Large intestine (tissue), 12 donors: Measurements from ENCODE around the gene PRSS1. TPM values are rescaled to one million over a fixed set of nuclear protein-coding genes. Genes with fewer than 3 reads are reported as not detected.
"Not testable (repeated sequence)": the region's sequence is repeated elsewhere in the genome, so short reads cannot be mapped to it uniquely, and the experiment has no call there.

Source experiments
- DNase-seq, 2 donors: peaks; one replicate each; pipeline versions ENCODE4 v3.0.0 to v3.0.0-alpha.2; 2013
- H3K27ac ChIP-seq: one replicate; pipeline ENCODE4 v1.5.1; 2013; ENCODE audit warnings: low read length
- H3K27me3 ChIP-seq: 2 replicates; pipeline ENCODE4 v1.6.1; 2013; ENCODE audit warnings: low read length; ENCODE audit not compliant: control insufficient read depth, insufficient read depth
- H3K36me3 ChIP-seq: 2 replicates; pipeline ENCODE4 v1.6.1; 2013; ENCODE audit warnings: low read length; ENCODE audit not compliant: control insufficient read depth, insufficient read depth
- H3K4me1 ChIP-seq: one replicate; pipeline ENCODE4 v1.6.1; 2013; ENCODE audit warnings: low read length; ENCODE audit not compliant: control insufficient read depth, insufficient read depth
- H3K4me3 ChIP-seq: one replicate; pipeline ENCODE4 v1.5.1; 2013; ENCODE audit warnings: low read length
- H3K9me3 ChIP-seq: one replicate; pipeline ENCODE4 v1.6.1; 2013; ENCODE audit warnings: mild to moderate bottlenecking, low read depth, low read length, moderate library complexity; ENCODE audit not compliant: control insufficient read depth
- WGBS: methylation state at CpG from one replicate; pipeline ENCODE4 v1.1.5; 2013; ENCODE audit warnings: low lambda C conversion rate; ENCODE audit not compliant: insufficient coverage; 5-methylcytosine and 5-hydroxymethylcytosine counted together
- long read RNA-seq, 11 donors: transcript quantifications; one replicate each; lab custom pipeline, GENCODE V29; 2026
- polyA plus RNA-seq: library from polyadenylated mRNA; unstranded; fragments of 120-200 nt; gene quantifications from one replicate; pipeline ENCODE4 v1.2.1, GENCODE V29; 2013

Gene PRSS1
- polyA plus RNA-seq, result 0.15 TPM
- long read RNA-seq, donor 1, result 0 reads
- long read RNA-seq, donor 2, result 0 reads
- long read RNA-seq, donor 3, result 0 reads
- long read RNA-seq, donor 4, result 0 reads
- long read RNA-seq, donor 5, result 0 reads
- long read RNA-seq, donor 6, result 0 reads
- long read RNA-seq, donor 7, result 0 reads
- long read RNA-seq, donor 8, result 0 reads
- long read RNA-seq, donor 9, result 0 reads
- long read RNA-seq, donor 10, result 0 reads
- long read RNA-seq, donor 11, result 0 reads

DNA sequence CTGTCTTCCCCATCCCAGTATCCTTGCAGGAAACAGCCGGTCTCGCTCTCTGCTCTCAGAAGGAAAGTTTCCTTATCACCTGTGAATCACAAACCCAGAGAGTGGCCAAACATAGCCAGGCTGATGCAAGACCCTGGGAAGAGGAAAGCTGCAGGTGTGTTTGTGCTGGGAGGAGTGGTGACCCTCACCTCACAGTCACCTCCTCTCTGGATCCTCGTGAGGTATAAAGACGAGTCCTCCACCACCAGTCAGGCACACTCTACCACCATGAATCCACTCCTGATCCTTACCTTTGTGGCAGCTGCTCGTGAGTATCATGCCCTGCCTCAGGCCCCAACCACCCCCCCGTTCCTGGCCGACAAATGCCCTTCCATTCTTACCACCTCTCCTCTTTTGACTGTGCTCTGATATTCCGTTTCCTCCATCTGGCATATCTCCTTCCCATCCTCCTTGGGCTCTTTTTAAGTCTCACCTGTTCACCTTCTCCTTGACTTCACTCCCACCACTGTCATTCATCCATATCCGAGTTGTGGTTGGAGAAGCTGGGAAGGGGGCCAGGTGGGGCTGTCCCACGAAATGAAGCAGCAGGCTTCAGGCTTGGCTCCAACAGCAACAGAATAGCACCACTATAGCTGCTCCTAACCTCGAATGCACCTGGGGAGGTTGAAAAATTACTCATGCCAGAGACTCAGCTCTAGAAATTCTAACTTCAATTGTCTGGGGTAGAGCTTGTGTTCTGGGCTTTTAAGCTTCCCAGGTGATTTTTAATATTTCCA, at the start of gene PRSS1:
TSS of gene PRSS1 (plus strand) at position 255 of the 776 bp plus-strand sequence. CDS start at position 268, 13 bp downstream.
- WGBS, result 76% methylated on average over 4 of the region's 11 CpGs
- Histone ChIP-seq H3K27ac (no peak within 1 kb of the TSS), H3K27me3 (peaks cover 4% of the 10 kb centered on the region), H3K36me3 (no peaks in the 10 kb centered on the region), H3K4me3 (no peak within 1 kb of the TSS), H3K4me1 (no peaks in the 10 kb centered on the region), H3K9me3 (no peaks in the 10 kb centered on the region)
- DNase-seq, result no peak

- H3K4me3 ChIP-seq, H3K36me3 ChIP-seq, H3K27me3 ChIP-seq, H3K27ac ChIP-seq, H3K9me3 ChIP-seq, H3K4me1 ChIP-seq, DNase-seq: not testable (repeated sequence)
- 56% methylated on average over 1 of the region's 1 CpG for WGBS
These were observed 48.3 kb upstream of the PRSS1 start for GRCh38 chr7:142700935-142701334.

- WGBS, result 95% methylated on average over 3 of the region's 9 CpGs
- no peaks in the 10 kb centered on the region for H3K36me3 ChIP-seq
- no peaks in the 10 kb centered on the region for H3K9me3 ChIP-seq
- no peak overlapping the region for H3K27ac ChIP-seq
- no peak overlapping the region for H3K4me3 ChIP-seq
- H3K27me3 ChIP-seq, result no peaks in the 10 kb centered on the region
- DNase-seq, result no peak
- no peaks in the 10 kb centered on the region for H3K4me1 ChIP-seq
These were observed 45.5 kb upstream of the PRSS1 start for GRCh38 chr7:142703655-142704305.

GRCh38 chr7:142708726-142709125, 40.5 kb upstream of the PRSS1 start:
- H3K9me3 ChIP-seq, H3K27ac ChIP-seq: not testable (repeated sequence)

GRCh38 chr7:142709921-142710320, 39.4 kb upstream of the PRSS1 start:
- no peaks in the 10 kb centered on the region for H3K4me1 ChIP-seq
- no peak overlapping the region for H3K4me3 ChIP-seq
- peaks cover 4% of the 10 kb centered on the region for H3K27me3 ChIP-seq
- no peak for DNase-seq
- no peak overlapping the region for H3K27ac ChIP-seq
- H3K36me3 ChIP-seq, result no peaks in the 10 kb centered on the region
- WGBS, result no CpG with 5 or more reads among the region's 6 CpGs
- no peaks in the 10 kb centered on the region for H3K9me3 ChIP-seq

More at GRCh38 chr7:142708726-142709125, 40.5 kb upstream of the PRSS1 start:
- H3K27me3 ChIP-seq, H3K4me1 ChIP-seq, H3K4me3 ChIP-seq, H3K36me3 ChIP-seq, DNase-seq: not testable (repeated sequence)

DNA sequence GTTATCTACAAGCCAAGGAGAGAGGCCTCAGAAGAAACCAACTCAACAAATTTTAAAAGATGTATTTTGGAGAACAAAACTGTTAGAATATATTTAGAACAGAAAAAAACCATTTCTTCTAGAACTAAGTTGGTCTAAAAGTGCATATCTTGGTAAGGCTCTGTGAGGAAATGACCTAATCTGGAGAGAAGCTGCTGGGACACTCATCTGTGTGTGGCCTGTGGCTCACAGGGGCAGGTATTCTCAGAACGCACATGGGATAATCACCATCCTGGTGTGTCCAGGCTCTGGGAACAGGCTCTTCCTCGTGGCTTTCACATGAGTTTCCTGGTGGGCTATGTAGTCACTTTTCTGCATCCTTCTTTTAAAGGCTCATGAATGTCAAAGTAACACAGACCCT, 38.1 kb upstream of the PRSS1 start:
- DNase-seq, result no peak
- Histone ChIP-seq H3K27me3 (peaks cover 4% of the 10 kb centered on the region), H3K27ac (no peak overlapping the region), H3K4me3 (no peak overlapping the region), H3K36me3 (no peaks in the 10 kb centered on the region), H3K9me3 (no peaks in the 10 kb centered on the region), H3K4me1 (no peaks in the 10 kb centered on the region)
- WGBS, result no CpG with 5 or more reads among the region's 2 CpGs

- no peak overlapping the region for H3K27ac ChIP-seq
- H3K4me1 ChIP-seq, result no peaks in the 10 kb centered on the region
- no peak for DNase-seq
- WGBS, result 100% methylated on average over 4 of the region's 18 CpGs
- no peak overlapping the region for H3K4me3 ChIP-seq
- H3K9me3 ChIP-seq, result no peaks in the 10 kb centered on the region
- peaks cover 4% of the 10 kb centered on the region for H3K27me3 ChIP-seq
- H3K36me3 ChIP-seq, result no peaks in the 10 kb centered on the region
These were observed 37.3 kb upstream of the PRSS1 start for GRCh38 chr7:142711746-142712616.

GRCh38 chr7:142712617-142712957, 36.7 kb upstream of the PRSS1 start:
- no peaks in the 10 kb centered on the region for H3K4me1 ChIP-seq
- peaks cover 4% of the 10 kb centered on the region for H3K27me3 ChIP-seq
- no peaks in the 10 kb centered on the region for H3K36me3 ChIP-seq
- WGBS, result 100% methylated on average over 4 of the region's 4 CpGs
- no peak overlapping the region for H3K4me3 ChIP-seq
- H3K9me3 ChIP-seq, result no peaks in the 10 kb centered on the region
- H3K27ac ChIP-seq, result no peak overlapping the region
- DNase-seq, result no peak

GRCh38 chr7:142714375-142714774, 34.9 kb upstream of the PRSS1 start:
- H3K4me3 ChIP-seq, result no peak overlapping the region
- H3K27me3 ChIP-seq, result peaks cover 4% of the 10 kb centered on the region
- H3K27ac ChIP-seq, result no peak overlapping the region
- no peak for DNase-seq
- H3K4me1 ChIP-seq, result no peaks in the 10 kb centered on the region
- H3K36me3 ChIP-seq, result no peaks in the 10 kb centered on the region
- no peaks in the 10 kb centered on the region for H3K9me3 ChIP-seq
- no CpG with 5 or more reads among the region's 2 CpGs for WGBS

DNA sequence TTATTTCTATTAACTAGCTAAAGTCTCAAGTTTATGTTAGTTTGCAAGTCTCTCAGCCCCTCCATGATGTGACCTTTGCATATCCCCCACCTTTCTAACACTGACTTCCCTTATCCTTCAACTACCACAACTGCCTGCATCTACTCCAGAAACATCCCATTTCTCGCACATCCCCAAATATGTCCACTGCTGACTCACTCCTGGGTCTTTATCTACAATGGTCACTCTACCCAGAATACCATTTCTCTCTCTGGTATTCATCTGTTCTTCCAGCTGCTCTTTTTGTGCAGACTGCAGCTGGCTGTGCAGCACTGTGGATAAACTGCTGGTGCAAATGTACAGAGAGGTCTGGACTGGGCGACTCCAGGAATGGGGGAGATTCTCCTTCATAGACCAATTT, 32.7 kb upstream of the PRSS1 start:
- H3K36me3 ChIP-seq, result no peaks in the 10 kb centered on the region
- no peak for DNase-seq
- WGBS, result 100% methylated on average over 1 of the region's 2 CpGs
- H3K27ac ChIP-seq, result no peak overlapping the region
- H3K4me3 ChIP-seq, result no peak overlapping the region
- no peaks in the 10 kb centered on the region for H3K27me3 ChIP-seq
- no peaks in the 10 kb centered on the region for H3K9me3 ChIP-seq
- H3K4me1 ChIP-seq, result no peaks in the 10 kb centered on the region
